ENCODE measurements around the gene SMYD3. TPM values are rescaled to one million over a fixed set of nuclear protein-coding genes. Genes with fewer than 3 reads are reported as not detected.
"Not testable (repeated sequence)": the region's sequence is repeated elsewhere in the genome, so short reads cannot be mapped to it uniquely, and the experiment has no call there.

SMYD3 gene
- total and polyA plus RNA-seq, 9 of the 15 experiments (the other 6 are each of a cell fraction or from before 2014, with no cell fraction given): 128 to 440 (median 197) TPM

- POLR2A ChIA-PET; H3K9me1 ChIP-seq (ENCODE audit: control insufficient read depth, insufficient read depth, low read length); H3K36me3 ChIP-seq (ENCODE audit: control insufficient read depth, insufficient read depth, low read length); intact Hi-C loops (cut with micrococcal nuclease); H3K27ac ChIP-seq (ENCODE audit: extremely low read depth, low read depth, low read length); H2AFZ ChIP-seq (ENCODE audit: low read depth, low read length); FAIRE-seq; H3K4me3 ChIP-seq; H3K4me2 ChIP-seq (ENCODE audit: insufficient read depth, low read length); DNase-seq (ENCODE audit: extremely low read depth in 1 of 4, low spot score in 3 of 4); CTCF ChIA-PET (ENCODE audit: low intra/inter-chr PET ratio); H3K79me2 ChIP-seq (ENCODE audit: control insufficient read depth, insufficient read depth, low read length); ATAC-seq; in situ Hi-C loops (cut with MboI); H3K9me3 ChIP-seq (replicated peaks; ENCODE audit: control insufficient read depth, insufficient read depth, low read depth, low read length); BruUV-seq (replicated peaks); H4K20me1 ChIP-seq (replicated peaks; ENCODE audit: control insufficient read depth, insufficient read depth, low read length); H3K9ac ChIP-seq (ENCODE audit: insufficient read depth in 1 of 2, low read depth in 2 of 2, low read length in 2 of 2); H3K27me3 ChIP-seq (ENCODE audit: control insufficient read depth in 2 of 2, insufficient read depth in 2 of 2, low read length in 2 of 2): not testable (repeated sequence)
- TF ChIP-seq AFF1 (IDR thresholded peaks at IDR 0.05; ENCODE audit: low read depth in 1 of 2, partially characterized antibody in 2 of 2): peak in 1 of 2 experiments; percentile 97
- peaks cover 10 to 15% of the 10 kb centered on the region in 2 experiments for H3K4me1 ChIP-seq (replicated peaks in 1 of 2; ENCODE audit: control insufficient read depth in 2 of 2, insufficient read depth in 2 of 2, low read length in 2 of 2)
- no CpG with 5 or more reads among the region's 1 CpG for WGBS (ENCODE audit: insufficient coverage, low coverage, missing lambda C conversion rate)
These were observed 177.8 kb downstream of the SMYD3 start for GRCh38 chr1:246329292-246329691.

All from K562 (cell line).